ENCODE data around the gene CAMK2B.
A peak's percentile ranks its signal among the peaks of the same experiment; 100 is the strongest.

CAMK2B gene

GRCh38 chr7:44274623-44274975, 50.8 kb downstream of the CAMK2B start:
- no peak for DNase-seq (ENCODE audit: low read depth)

DNA sequence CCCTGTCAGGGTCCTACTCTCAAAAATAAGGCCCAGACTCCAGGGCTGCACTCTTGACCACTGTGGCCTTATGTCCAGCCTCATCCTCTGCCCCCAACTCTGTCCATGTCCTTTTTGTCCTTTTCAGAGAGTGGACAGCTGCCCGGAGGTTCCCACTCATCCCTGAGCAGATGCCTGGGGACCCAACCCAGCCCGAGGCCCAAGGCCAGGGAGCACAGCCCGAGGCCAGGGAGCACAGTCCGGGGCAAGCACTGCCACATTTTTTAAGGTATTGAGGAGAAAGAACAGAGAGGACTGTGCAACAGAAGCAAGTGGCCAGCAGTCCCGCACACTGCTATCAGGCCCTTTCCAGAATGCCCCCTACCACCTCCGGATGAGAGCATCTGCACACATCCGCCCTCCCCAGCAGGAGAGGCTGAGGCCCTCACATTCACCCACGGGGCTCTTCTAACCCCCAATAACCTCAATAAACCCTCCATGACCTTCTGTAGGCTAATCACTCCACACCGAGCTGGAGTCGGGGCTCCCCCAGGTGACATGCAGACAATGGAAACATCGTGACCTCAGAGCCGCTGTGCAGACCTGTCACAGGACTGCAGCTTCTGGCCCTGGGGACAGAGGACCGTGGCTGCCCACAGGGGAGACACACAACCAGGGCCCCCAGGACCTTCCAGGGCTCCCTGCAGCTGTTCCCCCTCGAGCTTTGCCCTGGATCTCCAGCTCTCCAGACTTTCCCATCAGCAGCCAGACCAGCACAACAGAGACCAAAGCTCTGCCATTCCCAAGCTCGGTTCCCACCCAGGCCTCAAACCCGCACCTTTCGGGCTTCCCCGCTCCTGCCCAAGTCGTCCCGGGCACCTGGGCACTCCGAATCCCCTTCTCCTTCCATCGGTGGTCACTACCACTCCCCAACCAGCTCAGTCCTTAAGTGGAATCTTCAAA, 51.4 kb downstream of the CAMK2B start:
- no peak for DNase-seq (ENCODE audit: low read depth)

DNA sequence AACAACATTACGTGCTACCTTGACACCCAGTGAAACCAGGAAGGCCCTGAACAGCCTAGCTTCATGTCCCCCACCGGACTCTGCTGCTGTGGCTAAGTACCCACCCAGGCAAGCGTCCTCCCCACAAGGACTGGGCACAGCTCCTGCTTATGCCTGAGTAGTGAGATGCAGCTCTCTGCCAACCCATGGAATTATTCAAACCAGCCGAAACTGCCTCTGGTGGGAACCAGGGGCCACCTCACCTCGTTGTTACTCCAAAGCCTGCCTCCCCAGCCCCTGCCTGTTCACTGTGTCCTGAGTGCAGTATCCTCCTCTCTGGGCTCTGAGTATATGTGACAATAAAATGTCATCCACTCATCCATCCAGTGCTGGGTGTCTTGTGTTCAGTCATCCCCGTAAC, 52.4 kb downstream of the CAMK2B start:
- no peak for DNase-seq (ENCODE audit: low read depth)

DNA sequence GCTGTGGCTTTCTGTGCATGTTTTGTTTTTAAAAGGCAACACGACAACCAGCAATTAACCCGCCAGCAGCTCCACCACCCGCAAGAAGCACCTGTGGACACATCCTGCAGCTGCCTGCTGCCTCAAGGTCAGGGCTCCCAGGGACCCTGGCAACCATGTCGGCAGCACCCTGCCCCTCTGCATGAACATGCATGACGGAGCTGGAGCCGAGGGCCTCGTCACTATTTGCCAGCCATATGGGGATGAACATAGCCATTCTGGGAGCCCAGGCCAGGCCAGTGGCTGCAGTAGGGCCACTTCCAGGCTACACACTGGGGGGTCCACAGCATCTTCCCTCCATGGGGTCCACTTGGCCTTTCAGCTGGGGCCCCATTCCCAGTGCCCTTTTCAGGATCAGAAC, 52.9 kb downstream of the CAMK2B start:
- DNase-seq (ENCODE audit: low read depth): no peak

GRCh38 chr7:44269943-44270493, 55.4 kb downstream of the CAMK2B start:
- DNase-seq (ENCODE audit: low read depth): no peak

GRCh38 chr7:44269417-44269816, 56.0 kb downstream of the CAMK2B start:
- DNase-seq (ENCODE audit: low read depth): no peak

DNA sequence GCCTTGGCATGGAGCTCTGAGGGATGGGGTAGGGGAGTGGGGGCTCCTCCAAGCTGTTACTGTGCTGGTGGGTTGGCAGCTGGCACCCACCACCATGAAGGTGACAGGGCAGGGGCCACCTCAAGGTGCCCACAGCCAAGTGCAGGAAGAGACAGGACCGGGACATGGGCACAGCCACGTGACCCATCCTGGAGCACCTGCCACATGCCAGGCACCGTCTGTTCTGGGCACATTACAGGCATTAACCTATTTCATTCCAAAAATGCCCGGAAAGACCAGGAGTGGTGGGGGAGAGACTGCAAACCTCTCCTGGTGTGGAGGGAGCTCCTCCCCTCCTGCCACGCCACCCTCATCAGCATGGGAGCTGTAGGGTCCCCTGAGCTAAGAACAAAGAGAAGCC, 56.7 kb downstream of the CAMK2B start:
- no peak for DNase-seq (ENCODE audit: low read depth)

- DNase-seq (ENCODE audit: low read depth): no peak
These were observed 57.5 kb downstream of the CAMK2B start for GRCh38 chr7:44267719-44268421.

DNA sequence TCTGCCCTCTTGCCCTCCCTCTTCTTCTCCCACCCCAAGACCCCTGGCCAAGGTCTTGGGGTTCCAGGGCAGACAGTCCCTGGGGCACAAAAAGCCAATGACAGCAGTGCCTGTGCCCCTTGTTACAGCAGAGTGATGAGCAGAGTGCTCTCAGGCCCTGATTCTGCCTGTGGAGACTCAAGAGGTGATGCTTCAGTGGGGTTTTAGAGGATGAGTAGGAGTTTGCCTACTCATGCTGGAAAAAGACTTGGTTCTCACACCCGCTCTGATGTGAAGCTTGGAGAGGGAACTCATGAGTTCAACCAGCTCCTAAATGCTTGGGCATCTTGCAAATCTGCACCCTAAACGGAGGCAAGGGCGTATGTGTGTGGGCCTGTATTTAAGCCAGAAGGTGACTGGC, 58.2 kb downstream of the CAMK2B start:
- no peak for DNase-seq (ENCODE audit: low read depth)

DNA sequence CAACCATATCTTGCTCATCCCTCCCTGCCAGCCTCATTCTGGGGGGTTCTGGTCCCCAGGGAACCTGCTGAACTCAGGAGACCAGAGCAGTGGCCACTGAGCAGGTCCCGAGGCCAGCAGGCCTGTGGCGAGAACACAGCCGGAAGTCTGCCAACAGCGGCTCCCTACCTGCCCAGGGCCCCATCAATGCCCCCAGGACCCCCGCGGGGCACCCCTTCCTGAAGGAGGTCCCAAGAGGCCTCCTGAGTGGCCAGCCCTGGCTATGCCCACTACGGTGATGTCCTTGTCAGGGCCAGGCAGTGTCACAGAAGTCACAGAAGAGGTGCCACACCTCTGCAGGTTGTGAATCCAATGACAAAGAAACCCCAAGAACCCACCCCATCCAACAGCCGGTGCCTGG, 58.9 kb downstream of the CAMK2B start:
- DNase-seq (ENCODE audit: low read depth): no peak

GRCh38 chr7:44265728-44266127, 59.7 kb downstream of the CAMK2B start:
- no peak for DNase-seq (ENCODE audit: low read depth)

DNA sequence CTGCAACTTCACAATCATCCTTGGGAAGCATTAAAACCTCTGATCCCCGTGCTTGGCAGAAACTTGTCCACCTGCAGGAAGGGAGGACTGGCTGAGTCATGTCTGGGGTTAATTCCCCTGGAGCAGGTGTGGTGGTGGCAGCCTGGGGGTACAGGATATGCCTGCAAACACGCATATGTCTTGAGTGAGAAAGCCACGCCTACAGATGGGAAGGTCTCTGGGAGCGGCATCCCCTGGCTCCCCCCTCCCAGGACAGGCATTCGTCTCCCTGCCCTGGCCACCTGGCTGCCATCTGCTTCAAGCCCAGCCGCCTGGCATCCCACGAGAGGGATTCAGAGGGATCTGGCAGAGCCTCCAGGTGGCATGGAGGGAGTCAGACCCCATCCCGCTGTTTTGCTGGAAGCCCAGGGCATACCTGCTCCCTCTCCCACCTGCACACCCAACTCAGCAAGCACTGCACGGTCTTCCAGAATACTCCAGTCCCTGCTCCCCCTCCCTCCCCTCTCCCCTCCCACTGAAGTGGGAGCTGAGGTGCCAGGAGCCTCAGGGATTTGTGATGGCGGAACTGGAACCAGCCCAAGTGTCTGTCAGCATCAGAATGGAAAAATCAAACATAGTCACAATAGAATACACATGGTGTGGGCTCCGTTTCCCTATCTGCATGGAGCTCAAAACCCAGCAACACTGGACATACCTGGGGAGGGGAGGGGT, 61.0 kb downstream of the CAMK2B start:
- no peak for DNase-seq (ENCODE audit: low read depth)

GRCh38 chr7:44263326-44264082, 61.9 kb downstream of the CAMK2B start:
- DNase-seq (ENCODE audit: low read depth): no peak

DNA sequence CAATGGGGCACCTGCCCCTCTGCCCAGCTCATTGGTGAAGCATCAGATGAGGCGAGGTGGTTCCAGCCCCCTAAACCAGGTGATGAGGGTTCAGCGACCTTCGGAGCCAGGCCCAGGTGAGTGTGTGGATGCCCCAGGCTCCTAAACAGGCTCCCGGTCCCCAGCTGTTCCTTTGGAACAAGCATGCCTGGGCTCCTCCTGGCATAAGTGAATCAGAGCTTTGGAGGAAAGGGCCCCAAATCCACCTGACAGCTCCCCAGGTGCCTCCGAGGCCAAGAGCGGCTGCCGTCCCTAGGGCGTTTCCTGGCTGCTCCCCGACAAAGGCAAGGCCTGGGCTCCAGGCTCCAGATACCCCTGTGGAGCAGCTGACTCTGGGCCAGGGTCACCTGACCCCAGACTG, 63.4 kb downstream of the CAMK2B start:
- no peak for DNase-seq (ENCODE audit: low read depth)

- no peak for DNase-seq (ENCODE audit: low read depth)
These were observed 64.2 kb downstream of the CAMK2B start for GRCh38 chr7:44261240-44261639.

GRCh38 chr7:44259547-44260457, 65.6 kb downstream of the CAMK2B start:
- DNase-seq (ENCODE audit: low read depth): peak; percentile 90

- DNase-seq (ENCODE audit: low read depth): no peak
These were observed 66.4 kb downstream of the CAMK2B start for GRCh38 chr7:44258865-44259546.

DNA sequence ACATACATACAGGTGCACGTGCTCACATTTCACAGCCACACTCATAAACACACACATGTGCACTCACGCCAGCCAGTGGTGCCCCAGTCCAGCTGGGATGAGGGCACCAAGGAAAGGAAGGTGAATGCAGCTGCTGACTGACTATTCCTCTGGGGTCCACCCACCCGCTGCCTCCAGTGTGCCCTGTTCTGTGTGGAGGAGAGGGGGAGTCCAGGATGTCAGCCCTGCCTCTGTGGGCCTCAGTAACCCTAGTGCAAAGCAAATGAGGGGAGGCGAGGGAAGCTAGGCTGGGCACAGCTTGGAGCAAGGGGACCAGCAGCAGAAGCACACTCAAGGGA, 67.0 kb downstream of the CAMK2B start:
- no peak for DNase-seq (ENCODE audit: low read depth)

DNA sequence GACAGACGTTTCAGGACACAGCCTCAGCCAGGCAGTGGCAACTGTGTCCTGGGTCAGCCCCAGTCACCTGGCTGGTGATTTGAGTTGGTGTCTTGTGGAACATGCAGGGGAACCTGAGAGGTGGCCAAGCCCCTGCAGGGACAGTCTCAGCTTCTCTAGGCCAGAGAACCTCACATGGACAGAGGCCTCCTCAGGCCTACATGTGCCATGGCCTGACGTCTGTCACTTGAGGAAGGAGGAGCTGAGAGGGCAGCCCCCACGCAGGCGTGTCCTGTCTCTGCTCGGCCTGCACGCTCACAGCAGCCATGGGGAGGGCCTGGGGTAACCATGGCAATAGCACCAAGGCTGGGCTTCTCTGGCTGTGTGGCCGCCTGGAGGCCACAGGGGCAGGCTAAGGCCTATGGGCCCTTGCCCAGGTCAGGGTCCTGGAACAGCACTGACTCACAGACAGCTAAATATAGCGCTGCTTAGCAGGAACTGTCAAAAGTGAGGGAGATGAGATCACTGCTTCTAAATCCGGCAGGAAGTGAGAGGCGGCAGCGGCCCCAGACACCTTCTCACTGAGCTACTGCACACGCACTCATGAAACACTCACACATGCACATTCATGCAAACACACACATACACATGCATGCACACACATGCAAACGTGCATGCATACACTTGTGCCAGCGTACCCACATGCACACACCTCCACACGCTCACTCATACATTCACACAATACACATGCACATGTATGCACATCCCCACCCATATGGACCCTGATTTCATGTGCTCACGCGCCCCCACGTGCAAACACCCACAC, 67.6 kb downstream of the CAMK2B start:
- peak; percentile 73 for DNase-seq (ENCODE audit: low read depth)
